ENCODE data around the gene FOXL3.

Gene FOXL3

GRCh38 chr7:255038-255435, 34.9 kb upstream of the FOXL3 start:
- in situ Hi-C loops (cut with MboI; ENCODE audit: low pct_unique_long_range_greater_than_20kb, low sequenced_read_pairs, unreplicated experiment): no loop called here
- no peak for TF ChIP-seq CTCF (IDR thresholded peaks at IDR 0.05; ENCODE audit: extremely low read depth, insufficient read depth, missing control alignments)
- DNase-seq (ENCODE audit: low spot score): no peak

DNA sequence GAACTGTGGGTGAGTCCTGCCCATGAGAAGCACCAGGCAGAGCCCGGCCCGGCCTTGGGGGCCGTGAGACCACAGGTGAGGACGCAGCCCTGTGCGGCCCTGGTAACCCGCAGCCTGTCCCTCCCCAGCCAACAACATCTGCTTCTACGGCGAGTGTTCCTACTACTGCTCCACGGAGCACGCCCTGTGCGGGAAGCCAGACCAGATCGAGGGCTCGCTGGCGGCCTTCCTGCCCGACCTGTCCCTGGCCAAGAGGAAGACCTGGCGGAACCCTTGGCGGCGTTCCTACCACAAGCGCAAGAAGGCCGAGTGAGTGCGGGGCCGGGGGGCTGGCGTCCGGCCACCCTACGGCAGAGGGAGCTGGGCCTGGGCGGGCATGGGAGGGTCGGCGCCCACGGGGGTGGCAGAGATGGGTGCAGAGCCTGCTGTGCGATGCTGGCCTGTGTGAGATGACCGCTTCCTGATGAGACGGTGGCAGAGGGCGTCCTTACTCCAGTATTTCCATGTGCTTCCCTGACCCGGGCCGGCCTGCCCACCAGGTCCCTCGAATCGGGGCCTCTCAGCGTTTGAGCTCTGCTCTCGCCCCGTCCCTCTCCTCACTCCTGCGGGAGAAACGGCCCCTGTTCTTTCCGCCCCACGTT, 34.1 kb upstream of the FOXL3 start:
- DNase-seq (ENCODE audit: low spot score): no peak
- TF ChIP-seq CTCF (IDR thresholded peaks at IDR 0.05; ENCODE audit: extremely low read depth, insufficient read depth, missing control alignments): no peak
- in situ Hi-C loops (cut with MboI; ENCODE audit: low pct_unique_long_range_greater_than_20kb, low sequenced_read_pairs, unreplicated experiment): no loop called here

GRCh38 chr7:256461-256940, 33.5 kb upstream of the FOXL3 start:
- in situ Hi-C loops (cut with MboI; ENCODE audit: low pct_unique_long_range_greater_than_20kb, low sequenced_read_pairs, unreplicated experiment): no loop called here
- no peak for DNase-seq (ENCODE audit: low spot score)
- no peak for TF ChIP-seq CTCF (IDR thresholded peaks at IDR 0.05; ENCODE audit: extremely low read depth, insufficient read depth, missing control alignments)

GRCh38 chr7:256981-257646, 32.9 kb upstream of the FOXL3 start:
- in situ Hi-C loops (cut with MboI; ENCODE audit: low pct_unique_long_range_greater_than_20kb, low sequenced_read_pairs, unreplicated experiment): no loop called here
- no peak for TF ChIP-seq CTCF (IDR thresholded peaks at IDR 0.05; ENCODE audit: extremely low read depth, insufficient read depth, missing control alignments)
- DNase-seq (ENCODE audit: low spot score): no peak

GRCh38 chr7:257647-257992, 32.4 kb upstream of the FOXL3 start:
- TF ChIP-seq CTCF (IDR thresholded peaks at IDR 0.05; ENCODE audit: extremely low read depth, insufficient read depth, missing control alignments): no peak
- in situ Hi-C loops (cut with MboI; ENCODE audit: low pct_unique_long_range_greater_than_20kb, low sequenced_read_pairs, unreplicated experiment): no loop called here
- DNase-seq (ENCODE audit: low spot score): no peak

DNA sequence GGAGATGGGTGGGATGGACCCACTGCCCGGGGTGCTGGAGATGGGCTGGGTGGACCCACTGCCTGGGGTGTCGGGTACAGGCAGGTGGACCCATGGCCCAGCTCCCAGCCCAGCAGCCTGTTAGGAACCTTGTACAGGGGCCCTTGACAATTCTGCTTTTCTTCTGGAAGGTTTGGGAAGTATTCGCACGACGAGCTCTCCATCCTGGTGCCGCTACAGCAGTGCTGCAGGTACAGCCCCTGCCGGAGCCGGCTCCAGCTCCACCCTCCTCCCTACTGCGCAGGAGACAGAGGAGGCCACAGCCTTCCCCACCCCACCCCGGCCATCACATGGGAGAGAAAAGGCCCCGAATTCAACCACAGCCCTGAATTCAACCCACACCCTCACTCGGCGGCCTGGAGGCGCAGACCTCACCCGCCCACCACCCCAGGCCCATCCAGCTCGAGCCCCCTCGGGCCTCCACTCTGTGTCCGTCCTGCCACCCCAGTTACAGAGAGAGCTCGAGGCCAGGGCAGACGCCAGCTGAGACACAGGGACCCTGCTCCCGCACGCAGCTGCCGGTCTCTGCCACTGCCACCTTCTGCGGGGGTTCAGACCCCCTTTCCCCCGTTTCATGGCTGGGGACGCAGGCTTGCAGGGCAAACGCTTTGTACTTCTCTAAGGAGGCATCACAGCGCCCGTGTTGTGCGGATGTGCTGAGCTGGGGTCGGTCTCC, 31.3 kb upstream of the FOXL3 start:
- no peak for DNase-seq (ENCODE audit: low spot score)
- in situ Hi-C loops (cut with MboI; ENCODE audit: low pct_unique_long_range_greater_than_20kb, low sequenced_read_pairs, unreplicated experiment): no loop called here
- TF ChIP-seq CTCF (IDR thresholded peaks at IDR 0.05; ENCODE audit: extremely low read depth, insufficient read depth, missing control alignments): no peak
